Measurements from ENCODE around the gene PCNX1. TPM values are rescaled to one million over a fixed set of nuclear protein-coding genes. Genes with fewer than 3 reads are reported as not detected.
A peak's percentile ranks its signal among the peaks of the same experiment; 100 is the strongest.
"Not testable (repeated sequence)": the region's sequence is repeated elsewhere in the genome, so short reads cannot be mapped to it uniquely, and the experiment has no call there.

PCNX1 gene
- total RNA-seq, 1 experiment from 2014 or later = 23.3 TPM

- peak overlapping the region; percentile 99 for H3K27ac ChIP-seq (ENCODE audit: low read length)
- no peaks in the 10 kb centered on the region for H3K36me3 ChIP-seq (ENCODE audit: low read depth, low read length)
- TSS peak; percentile 76 for BruUV-seq (replicated peaks)
- DNase-seq (peak; percentile 99), ATAC-seq (peak; percentile 79)
- H3K4me3 ChIP-seq (ENCODE audit: low read length) = no peak overlapping the region
- H3K79me2 ChIP-seq (ENCODE audit: low read length) = 0 out of 2 replicates have a peak, but pooled peaks cover 10% of the 10 kb centered on the region
- H2AFZ ChIP-seq (ENCODE audit: low read length) = peak overlapping the region; percentile 37; the same call in 1 of the 2 replicates
- H3F3A ChIP-seq (ENCODE audit: low read length, unreplicated experiment) = peaks cover 9% of the 10 kb centered on the region
- no peaks in the 10 kb centered on the region for H4K20me1 ChIP-seq (ENCODE audit: low read length)
- TF ChIP-seq EZH2phosphoT487 (IDR thresholded peaks at IDR 0.05; ENCODE audit: borderline replicate concordance, low read length) (no peak), CTCF (conservative IDR thresholded peaks at IDR 0.05; ENCODE audit: low read depth, low read length) (no peak), EZH2 (IDR thresholded peaks at IDR 0.05; ENCODE audit: low read length, unreplicated experiment) (no peak)
- H3K27me3 ChIP-seq (ENCODE audit: low read length) = no peaks in the 10 kb centered on the region
- H3K9me2 ChIP-seq (replicated peaks; ENCODE audit: low read length) = no peaks in the 10 kb centered on the region
- H3K9me3 ChIP-seq (ENCODE audit: low read length) = no peaks in the 10 kb centered on the region
- CTCF ChIA-PET = interaction anchor here (0.5 to 0.6 kb wide), 2 partner anchors 178 to 260 kb away, joined by 3 to 16 read pairs; no protein-coding TSS in a partner anchor
- H3K4me1 ChIP-seq (ENCODE audit: insufficient read depth, low read length) = peaks cover 41% of the 10 kb centered on the region
- POLR2A ChIA-PET (ENCODE audit: unreplicated experiment) = interaction anchor here (0.6 to 1.1 kb wide), 4 partner anchors 178 to 1628 kb away, joined by 3 to 7 read pairs (median 3); no protein-coding TSS in a partner anchor
- H3K4me2 ChIP-seq (ENCODE audit: low read length) = peak overlapping the region; percentile 77
- H3K9ac ChIP-seq (ENCODE audit: low read length) = peak overlapping the region; percentile 93
- intact Hi-C loops (cut with micrococcal nuclease) = loop anchor here (1.0 to 10.0 kb wide), 7 partner anchors 71 to 434 kb away; partner anchors contain the start of gene SIPA1L1
Measured at GRCh38 chr14:71143381-71144290, 236.4 kb downstream of the PCNX1 start.

GRCh38 chr14:71147335-71147734 is 240.1 kb downstream of the PCNX1 start:
- H3K79me2 ChIP-seq (ENCODE audit: low read length); H3F3A ChIP-seq (ENCODE audit: low read length, unreplicated experiment); CTCF ChIA-PET; H4K20me1 ChIP-seq (ENCODE audit: low read length); H3K27me3 ChIP-seq (ENCODE audit: low read length); POLR2A ChIA-PET (ENCODE audit: unreplicated experiment); H3K4me2 ChIP-seq (ENCODE audit: low read length); DNase-seq; H3K9me2 ChIP-seq (replicated peaks; ENCODE audit: low read length); H3K9ac ChIP-seq (ENCODE audit: low read length); H2AFZ ChIP-seq (ENCODE audit: low read length); H3K27ac ChIP-seq (ENCODE audit: low read length); H3K4me3 ChIP-seq (ENCODE audit: low read length); ATAC-seq; BruUV-seq (replicated peaks); H3K36me3 ChIP-seq (ENCODE audit: low read depth, low read length): not testable (repeated sequence)
- Histone ChIP-seq H3K9me3 (ENCODE audit: low read length) (peaks cover 20% of the 10 kb centered on the region), H3K4me1 (ENCODE audit: insufficient read depth, low read length) (peaks cover 17% of the 10 kb centered on the region)
- intact Hi-C loops (cut with micrococcal nuclease) = loop anchor here (10.0 kb wide), 1 partner anchor 367 kb away; no protein-coding TSS in a partner anchor

- no peak for DNase-seq
- no peak overlapping the region for H2AFZ ChIP-seq (ENCODE audit: low read length)
- no peak overlapping the region for H3K27ac ChIP-seq (ENCODE audit: low read length)
- peaks cover 20% of the 10 kb centered on the region for H3K9me3 ChIP-seq (ENCODE audit: low read length)
- TF ChIP-seq CTCF (conservative IDR thresholded peaks at IDR 0.05; ENCODE audit: low read depth, low read length) (no peak), EZH2phosphoT487 (IDR thresholded peaks at IDR 0.05; ENCODE audit: borderline replicate concordance, low read length) (no peak), EZH2 (IDR thresholded peaks at IDR 0.05; ENCODE audit: low read length, unreplicated experiment) (no peak)
- intact Hi-C loops (cut with micrococcal nuclease) = loop anchor here (10.0 kb wide), 1 partner anchor 366 kb away; no protein-coding TSS in a partner anchor
- no peak for ATAC-seq
- no peaks in the 10 kb centered on the region for H3K27me3 ChIP-seq (ENCODE audit: low read length)
- no peaks in the 10 kb centered on the region for H3K79me2 ChIP-seq (ENCODE audit: low read length)
- ChIA-PET CTCF (no interaction called here), POLR2A (ENCODE audit: unreplicated experiment) (no interaction called here)
- 0 out of 2 replicates have a peak, but pooled peaks cover 5% of the 10 kb centered on the region for H3K36me3 ChIP-seq (ENCODE audit: low read depth, low read length)
- H3K4me3 ChIP-seq (ENCODE audit: low read length) = no peak overlapping the region
- no TSS peak for BruUV-seq (replicated peaks)
- no peaks in the 10 kb centered on the region for H4K20me1 ChIP-seq (ENCODE audit: low read length)
- no peaks in the 10 kb centered on the region for H3F3A ChIP-seq (ENCODE audit: low read length, unreplicated experiment)
- peaks cover 8% of the 10 kb centered on the region for H3K4me1 ChIP-seq (ENCODE audit: insufficient read depth, low read length)
- no peak overlapping the region for H3K4me2 ChIP-seq (ENCODE audit: low read length)
- no peak overlapping the region for H3K9ac ChIP-seq (ENCODE audit: low read length)
- H3K9me2 ChIP-seq (replicated peaks; ENCODE audit: low read length) = no peaks in the 10 kb centered on the region
Measured at GRCh38 chr14:71148627-71149026, 241.4 kb downstream of the PCNX1 start.
